ENCODE results near the gene PFN3.
"Not testable (repeated sequence)": the region's sequence is repeated elsewhere in the genome, so short reads cannot be mapped to it uniquely, and the experiment has no call there.

PFN3 gene

GRCh38 chr5:177396078-177396477 is 4.4 kb downstream of the PFN3 start:
- DNase-seq (ENCODE audit: low read depth in 2 of 2): no peak

- DNase-seq (ENCODE audit: low read depth in 2 of 2): no peak
Observed at GRCh38 chr5:177393990-177394389, 6.5 kb downstream of the PFN3 start.

- no peak for DNase-seq (ENCODE audit: low read depth in 2 of 2)
Observed at GRCh38 chr5:177393206-177393765, 7.2 kb downstream of the PFN3 start.

- no peak for DNase-seq (ENCODE audit: low read depth in 2 of 2)
Observed at GRCh38 chr5:177392765-177393164, 7.7 kb downstream of the PFN3 start.

- peak; percentile 71 to 88 for DNase-seq (ENCODE audit: low read depth in 2 of 2)
Observed at GRCh38 chr5:177390363-177391300, 9.8 kb downstream of the PFN3 start.

GRCh38 chr5:177389241-177390169 is 11.0 kb downstream of the PFN3 start:
- DNase-seq (ENCODE audit: low read depth in 2 of 2): no peak

- no peak for DNase-seq (ENCODE audit: low read depth in 2 of 2)
Observed at GRCh38 chr5:177388521-177389052, 11.9 kb downstream of the PFN3 start.

- no peak for DNase-seq (ENCODE audit: low read depth in 2 of 2)
Observed at GRCh38 chr5:177387405-177387804, 13.1 kb downstream of the PFN3 start.

- DNase-seq (ENCODE audit: low read depth in 2 of 2): no peak
Observed at GRCh38 chr5:177386542-177386941, 13.9 kb downstream of the PFN3 start.

- no peak for DNase-seq (ENCODE audit: low read depth in 2 of 2)
Observed at GRCh38 chr5:177385720-177386119, 14.7 kb downstream of the PFN3 start.

- no peak for DNase-seq (ENCODE audit: low read depth in 2 of 2)
Observed at GRCh38 chr5:177384134-177384533, 16.3 kb downstream of the PFN3 start, which contains the start of gene SLC34A1. TSS of gene SLC34A1 (plus strand) at chr5:177384434. CDS start at chr5:177385742, 1,308 bp downstream.

GRCh38 chr5:177383181-177383580 is 17.3 kb downstream of the PFN3 start:
- no peak for DNase-seq (ENCODE audit: low read depth in 2 of 2)

GRCh38 chr5:177382423-177383029 is 17.9 kb downstream of the PFN3 start:
- no peak for DNase-seq (ENCODE audit: low read depth in 2 of 2)

GRCh38 chr5:177380805-177381126 is 19.7 kb downstream of the PFN3 start:
- DNase-seq (ENCODE audit: low read depth in 2 of 2): no peak

- DNase-seq (ENCODE audit: low read depth in 2 of 2): no peak
Observed at GRCh38 chr5:177378884-177379883, 21.3 kb downstream of the PFN3 start.

- no peak for DNase-seq (ENCODE audit: low read depth in 2 of 2)
Observed at GRCh38 chr5:177377851-177378776, 22.3 kb downstream of the PFN3 start.

- DNase-seq (ENCODE audit: low read depth in 2 of 2): no peak
Observed at GRCh38 chr5:177376107-177376506, 24.4 kb downstream of the PFN3 start.

GRCh38 chr5:177375516-177375915 is 24.9 kb downstream of the PFN3 start:
- DNase-seq (ENCODE audit: low read depth in 2 of 2): not testable (repeated sequence)

GRCh38 chr5:177374211-177374610 is 26.2 kb downstream of the PFN3 start:
- DNase-seq (ENCODE audit: low read depth in 2 of 2): no peak
